Activated T-helper 1 cell treated with anti-CD3 and anti-CD28 coated beads, Interleukin-2, amount 50 U/mL, for 16 hours (primary cell): ENCODE measurements around the gene PLCB3.
A peak's percentile ranks its signal among the peaks of the same experiment; 100 is the strongest.

Source experiments
- DNase-seq, 2 donors: peaks; one replicate each; pipeline ENCODE4 v3.0.0-alpha.2; 2020; ENCODE audit warnings: low read depth in 1 of 2, low spot score in 1 of 2

Gene PLCB3

GRCh38 chr11:64265176-64266160 is 14.1 kb downstream of the PLCB3 start:
- no peak for DNase-seq

GRCh38 chr11:64266339-64266738 is 15.0 kb downstream of the PLCB3 start:
- DNase-seq = no peak

GRCh38 chr11:64267207-64267945 is 16.0 kb downstream of the PLCB3 start:
- DNase-seq = no peak

- no peak for DNase-seq
Observed at GRCh38 chr11:64268025-64268892, 16.9 kb downstream of the PLCB3 start.

- no peak for DNase-seq
Observed at GRCh38 chr11:64268893-64269539, 17.7 kb downstream of the PLCB3 start.

GRCh38 chr11:64269540-64270220 is 18.4 kb downstream of the PLCB3 start:
- DNase-seq = peak; percentile 95 to 97

- DNase-seq = no peak
Observed at GRCh38 chr11:64275031-64275800, 23.9 kb downstream of the PLCB3 start.

GRCh38 chr11:64275841-64276240 is 24.5 kb downstream of the PLCB3 start:
- no peak for DNase-seq

GRCh38 chr11:64276653-64277431 is 25.5 kb downstream of the PLCB3 start:
- DNase-seq = no peak

- DNase-seq = no peak
Observed at GRCh38 chr11:64278576-64279190, 27.4 kb downstream of the PLCB3 start.

GRCh38 chr11:64281957-64282770 is 30.8 kb downstream of the PLCB3 start:
- no peak for DNase-seq

- no peak for DNase-seq
Observed at GRCh38 chr11:64283092-64283491, 31.8 kb downstream of the PLCB3 start.

GRCh38 chr11:64284048-64284961 is 33.0 kb downstream of the PLCB3 start, which contains the start of gene BAD:
TSS of gene BAD (minus strand) at chr11:64284665. CDS start at chr11:64284368, 297 bp downstream.
- DNase-seq = peak; percentile 80 to 87

- peak; percentile 86 to 88 for DNase-seq
Observed at GRCh38 chr11:64284962-64285884, 33.9 kb downstream of the PLCB3 start, which contains the start of gene GPR137. TSS of gene GPR137 (plus strand) at chr11:64285848. CDS start at chr11:64286525, 677 bp downstream.
